Measurements from ENCODE around the gene CYP2D6. TPM values are rescaled to one million over a fixed set of nuclear protein-coding genes. Genes with fewer than 3 reads are reported as not detected.
"Not testable (repeated sequence)": the region's sequence is repeated elsewhere in the genome, so short reads cannot be mapped to it uniquely, and the experiment has no call there.

CYP2D6 gene
- 1 to 10 TPM; 7.4 to 7.5 TPM for total RNA-seq
- 2.5 TPM for polyA plus RNA-seq (2013, experiment 1 of 2)
- 4.2 TPM for polyA plus RNA-seq (2013, experiment 2 of 2)
- total RNA-seq, result 0.24 to 5.3 (median 1.5) reads per million in 172 experiments

- DNase-seq; H3K4me3 Mint-ChIP-seq; H3K36me3 ChIP-seq (ENCODE audit: insufficient read depth, low read length); CTCF ChIA-PET; H3K27me3 ChIP-seq (ENCODE audit: control insufficient read depth in 1 of 2, insufficient read depth in 2 of 2, low read length in 2 of 2); H3K36me3 Mint-ChIP-seq (ENCODE audit: low read depth); ATAC-seq (ENCODE audit: poor library complexity); H3K9me3 Mint-ChIP-seq; H3K27ac Mint-ChIP-seq; POLR2A ChIA-PET; H3K9me3 ChIP-seq (ENCODE audit: control insufficient read depth in 1 of 2, insufficient read depth in 1 of 2, low read length in 2 of 2); H3K4me3 ChIP-seq (ENCODE audit: low read length); H3K27me3 Mint-ChIP-seq; H3K27ac ChIP-seq (ENCODE audit: low read depth in 1 of 2, low read length in 2 of 2); H3K4me1 ChIP-seq (ENCODE audit: insufficient read depth, low read length); H3K4me1 Mint-ChIP-seq (ENCODE audit: low read depth): not testable (repeated sequence)
- intact Hi-C loops (cut with DNase I, micrococcal nuclease), result loop anchor here in 1 of 2 experiments (5.0 kb wide), 1 partner anchor 34 kb away; no protein-coding TSS in a partner anchor
These were observed at the start of gene CYP2D6 for GRCh38 chr22:42130639-42131431. Gene CYP2D6 (minus strand): TSS chr22:42130810. CDS start chr22:42130791, 19 bp downstream.

GRCh38 chr22:42179616-42180015 is 49.0 kb upstream of the CYP2D6 start:
- ATAC-seq (ENCODE audit: poor library complexity) (no peak), DNase-seq (no peak)
- peak overlapping the region; percentile 92 for H3K27ac Mint-ChIP-seq
- Histone ChIP-seq H3K27ac (ENCODE audit: low read depth in 1 of 2, low read length in 2 of 2) (peak overlapping the region in 1 of 2 donors; percentile 16), H3K9me3 (ENCODE audit: control insufficient read depth in 1 of 2, insufficient read depth in 1 of 2, low read length in 2 of 2) (no peaks in the 10 kb centered on the region), H3K4me1 (ENCODE audit: insufficient read depth, low read length) (peaks cover 66% of the 10 kb centered on the region), H3K27me3 (ENCODE audit: control insufficient read depth in 1 of 2, insufficient read depth in 2 of 2, low read length in 2 of 2) (no peaks in the 10 kb centered on the region), H3K4me3 (ENCODE audit: low read length) (no peak overlapping the region), H3K36me3 (ENCODE audit: insufficient read depth, low read length) (peaks cover 32% of the 10 kb centered on the region)
- intact Hi-C loops (cut with DNase I, micrococcal nuclease), result loop anchor here in 1 of 2 experiments (1.0 kb wide), 1 partner anchor 90 kb away; no protein-coding TSS in a partner anchor
- H3K27me3 Mint-ChIP-seq, result no peaks in the 10 kb centered on the region
- POLR2A ChIA-PET, result no interaction called here
- CTCF ChIA-PET, result interaction anchor here (1.2 kb wide), 1 partner anchor 258 kb away, joined by 3 read pairs; no protein-coding TSS in a partner anchor
- peaks cover 42% of the 10 kb centered on the region for H3K36me3 Mint-ChIP-seq (ENCODE audit: low read depth)
- TF ChIP-seq CTCF (IDR thresholded peaks at IDR 0.05), result no peak
- H3K4me3 Mint-ChIP-seq, result no peak overlapping the region
- H3K4me1 Mint-ChIP-seq (ENCODE audit: low read depth), result peaks cover 80% of the 10 kb centered on the region
- no peaks in the 10 kb centered on the region for H3K9me3 Mint-ChIP-seq

GRCh38 chr22:42178910-42179519 is 48.4 kb upstream of the CYP2D6 start:
- peaks cover 70% of the 10 kb centered on the region for H3K4me1 ChIP-seq (ENCODE audit: insufficient read depth, low read length)
- H3K27ac Mint-ChIP-seq, result peak overlapping the region; percentile 92
- intact Hi-C loops (cut with DNase I, micrococcal nuclease), result no loop called here
- no peak overlapping the region for H3K4me3 ChIP-seq (ENCODE audit: low read length)
- H3K9me3 Mint-ChIP-seq, result no peaks in the 10 kb centered on the region
- no peak for DNase-seq
- H3K36me3 ChIP-seq (ENCODE audit: insufficient read depth, low read length), result peaks cover 32% of the 10 kb centered on the region
- no peaks in the 10 kb centered on the region for H3K27me3 Mint-ChIP-seq
- ATAC-seq (ENCODE audit: poor library complexity), result no peak
- POLR2A ChIA-PET, result interaction anchor here (0.6 to 1.0 kb wide), 2 partner anchors 18 to 119 kb away, joined by 4 to 8 read pairs; no protein-coding TSS in a partner anchor
- CTCF ChIA-PET, result no interaction called here
- TF ChIP-seq CTCF (IDR thresholded peaks at IDR 0.05), result no peak
- H3K27me3 ChIP-seq (ENCODE audit: control insufficient read depth in 1 of 2, insufficient read depth in 2 of 2, low read length in 2 of 2), result no peaks in the 10 kb centered on the region
- H3K4me1 Mint-ChIP-seq (ENCODE audit: low read depth), result peaks cover 78% of the 10 kb centered on the region
- H3K27ac ChIP-seq (ENCODE audit: low read depth in 1 of 2, low read length in 2 of 2), result no peak overlapping the region
- peaks cover 46% of the 10 kb centered on the region for H3K36me3 Mint-ChIP-seq (ENCODE audit: low read depth)
- H3K9me3 ChIP-seq (ENCODE audit: control insufficient read depth in 1 of 2, insufficient read depth in 1 of 2, low read length in 2 of 2), result no peaks in the 10 kb centered on the region
- H3K4me3 Mint-ChIP-seq, result no peak overlapping the region

Measured in CD4-positive, alpha-beta T cell (primary cell).